NCI-H1436 (cell line): ENCODE data around the gene DAZAP1.

Experiments
- DNase-seq: peaks from one replicate; lab custom pipeline; 2025; lab: John Stamatoyannopoulos, UW

DAZAP1 gene

DNA sequence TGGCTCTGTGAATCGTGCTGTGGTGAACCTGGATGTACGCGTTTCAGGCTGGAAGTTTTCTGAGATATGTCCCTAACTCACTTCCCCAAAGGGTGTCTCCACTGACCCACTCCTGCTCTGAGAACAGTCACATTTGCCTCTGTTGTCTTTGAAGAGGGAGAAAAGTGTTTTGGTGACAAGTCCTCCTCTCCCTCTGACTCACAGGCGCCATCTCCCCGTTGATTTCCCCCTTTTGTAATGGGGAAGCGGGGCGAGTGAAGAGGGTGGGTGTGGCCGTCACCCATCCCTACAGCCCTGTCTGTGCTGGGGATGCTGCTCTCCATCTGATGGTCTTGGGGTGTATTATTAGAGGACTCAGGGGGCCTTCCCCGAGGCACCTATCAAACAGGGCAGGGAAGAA lies 52.1 kb downstream of the DAZAP1 start:
- no peak for DNase-seq

DNA sequence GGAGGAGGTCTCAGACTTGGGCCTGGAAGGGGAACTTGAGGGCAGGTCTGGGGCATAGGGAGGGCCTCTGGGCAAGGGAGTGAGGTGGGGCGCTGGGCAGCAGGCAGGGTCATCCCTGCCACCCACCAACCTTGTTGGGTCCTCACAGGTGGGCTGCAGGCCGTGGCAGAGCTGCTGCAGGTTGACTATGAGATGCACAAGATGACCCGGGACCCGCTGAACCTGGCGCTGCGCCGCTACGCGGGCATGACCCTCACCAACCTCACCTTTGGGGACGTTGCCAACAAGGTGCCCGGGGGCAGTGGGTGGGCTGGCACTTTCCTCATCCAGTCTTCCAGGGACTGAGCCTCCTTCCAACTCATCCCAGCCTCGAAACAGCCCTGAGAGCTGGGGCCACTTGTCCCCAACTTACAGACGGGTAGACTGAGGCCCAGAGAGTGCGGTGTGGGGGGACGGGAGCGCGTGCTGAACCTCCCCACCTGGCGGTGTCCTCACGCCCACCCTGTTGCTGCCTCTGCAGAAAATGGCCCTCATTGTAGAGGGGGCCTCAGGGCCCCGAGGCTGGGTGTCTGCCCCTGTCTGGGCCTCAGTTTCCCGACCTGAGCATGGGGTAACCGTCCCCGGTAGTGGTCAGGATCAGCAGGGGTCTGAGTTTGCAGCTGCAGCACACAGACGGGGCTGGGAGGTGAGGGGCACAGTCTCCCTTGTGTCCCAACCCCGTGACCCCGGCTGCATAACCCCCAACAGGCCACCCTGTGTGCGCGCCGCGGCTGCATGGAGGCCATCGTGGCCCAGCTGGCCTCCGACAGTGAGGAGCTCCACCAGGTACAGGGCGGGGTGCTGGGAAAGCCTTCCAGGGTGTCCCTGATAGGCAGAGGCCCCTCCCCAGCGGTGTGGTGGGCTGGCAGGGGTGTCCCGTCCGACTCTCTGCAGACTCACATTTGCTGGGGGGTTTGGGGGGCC lies 52.9 kb downstream of the DAZAP1 start:
- DNase-seq, result no peak

DNA sequence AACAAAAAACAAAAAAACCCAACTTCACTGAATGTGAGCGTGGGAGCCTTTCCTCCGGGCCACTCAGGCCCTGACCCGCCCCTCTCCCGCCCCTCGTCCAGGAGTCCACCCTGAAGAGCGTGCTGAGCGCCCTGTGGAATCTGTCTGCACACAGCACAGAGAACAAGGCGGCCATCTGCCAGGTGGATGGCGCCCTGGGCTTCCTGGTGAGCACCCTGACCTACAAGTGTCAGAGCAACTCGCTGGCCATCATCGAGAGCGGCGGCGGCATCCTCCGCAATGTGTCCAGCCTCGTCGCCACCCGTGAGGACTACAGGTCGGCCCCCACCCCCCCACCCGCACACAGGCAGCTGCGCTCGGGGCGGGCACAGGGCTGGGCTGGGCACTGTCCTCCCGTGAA lies 54.5 kb downstream of the DAZAP1 start:
- DNase-seq, result no peak

DNA sequence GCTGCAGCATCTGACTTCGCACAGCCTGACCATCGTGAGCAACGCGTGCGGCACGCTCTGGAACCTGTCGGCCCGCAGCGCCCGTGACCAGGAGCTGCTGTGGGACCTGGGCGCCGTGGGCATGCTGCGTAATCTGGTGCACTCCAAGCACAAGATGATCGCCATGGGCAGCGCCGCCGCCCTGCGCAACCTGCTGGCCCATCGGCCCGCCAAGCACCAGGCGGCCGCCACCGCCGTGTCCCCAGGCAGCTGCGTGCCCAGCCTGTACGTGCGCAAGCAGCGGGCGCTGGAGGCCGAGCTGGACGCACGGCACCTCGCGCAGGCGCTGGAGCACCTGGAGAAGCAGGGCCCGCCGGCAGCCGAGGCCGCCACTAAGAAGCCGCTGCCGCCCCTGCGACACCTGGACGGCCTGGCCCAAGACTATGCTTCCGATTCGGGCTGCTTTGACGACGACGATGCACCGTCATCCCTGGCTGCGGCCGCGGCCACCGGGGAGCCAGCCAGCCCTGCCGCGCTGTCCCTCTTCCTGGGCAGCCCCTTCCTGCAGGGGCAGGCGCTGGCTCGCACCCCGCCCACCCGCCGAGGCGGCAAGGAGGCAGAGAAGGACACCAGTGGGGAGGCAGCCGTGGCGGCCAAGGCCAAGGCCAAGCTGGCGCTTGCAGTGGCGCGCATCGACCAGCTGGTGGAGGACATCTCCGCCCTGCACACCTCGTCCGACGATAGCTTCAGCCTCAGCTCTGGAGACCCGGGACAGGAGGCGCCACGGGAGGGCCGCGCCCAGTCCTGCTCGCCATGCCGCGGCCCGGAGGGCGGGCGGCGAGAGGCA lies 58.0 kb downstream of the DAZAP1 start:
- no peak for DNase-seq

DNA sequence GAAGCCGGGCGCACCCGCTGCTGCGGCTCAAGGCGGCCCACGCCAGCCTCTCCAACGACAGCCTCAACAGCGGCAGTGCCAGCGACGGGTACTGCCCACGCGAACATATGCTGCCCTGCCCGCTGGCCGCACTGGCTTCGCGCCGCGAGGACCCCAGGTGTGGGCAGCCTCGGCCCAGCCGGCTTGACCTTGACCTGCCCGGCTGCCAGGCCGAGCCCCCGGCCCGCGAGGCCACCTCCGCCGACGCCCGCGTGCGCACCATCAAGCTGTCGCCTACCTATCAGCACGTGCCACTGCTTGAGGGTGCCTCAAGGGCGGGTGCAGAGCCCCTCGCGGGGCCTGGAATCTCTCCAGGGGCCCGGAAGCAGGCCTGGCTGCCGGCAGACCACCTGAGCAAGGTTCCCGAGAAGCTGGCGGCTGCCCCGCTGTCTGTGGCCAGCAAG lies 58.7 kb downstream of the DAZAP1 start:
- no peak for DNase-seq

DNA sequence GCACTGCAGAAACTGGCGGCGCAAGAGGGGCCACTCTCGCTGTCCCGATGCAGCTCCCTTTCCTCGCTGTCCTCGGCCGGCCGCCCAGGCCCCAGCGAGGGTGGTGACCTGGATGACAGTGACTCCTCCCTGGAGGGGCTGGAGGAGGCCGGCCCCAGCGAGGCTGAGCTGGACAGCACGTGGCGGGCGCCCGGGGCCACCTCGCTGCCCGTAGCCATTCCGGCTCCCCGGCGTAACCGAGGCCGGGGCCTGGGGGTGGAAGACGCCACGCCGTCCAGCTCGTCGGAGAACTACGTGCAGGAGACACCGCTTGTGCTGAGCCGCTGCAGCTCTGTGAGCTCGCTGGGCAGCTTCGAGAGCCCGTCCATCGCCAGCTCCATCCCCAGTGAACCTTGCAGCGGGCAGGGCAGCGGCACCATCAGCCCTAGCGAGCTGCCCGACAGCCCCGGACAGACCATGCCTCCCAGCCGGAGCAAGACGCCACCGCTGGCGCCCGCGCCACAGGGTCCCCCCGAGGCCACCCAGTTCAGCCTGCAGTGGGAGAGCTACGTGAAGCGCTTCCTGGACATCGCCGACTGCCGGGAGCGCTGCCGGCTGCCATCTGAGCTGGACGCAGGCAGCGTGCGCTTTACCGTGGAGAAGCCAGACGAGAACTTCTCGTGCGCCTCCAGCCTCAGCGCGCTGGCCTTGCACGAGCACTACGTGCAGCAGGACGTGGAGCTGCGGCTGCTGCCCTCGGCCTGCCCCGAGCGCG lies 59.3 kb downstream of the DAZAP1 start:
- DNase-seq, result no peak

DNA sequence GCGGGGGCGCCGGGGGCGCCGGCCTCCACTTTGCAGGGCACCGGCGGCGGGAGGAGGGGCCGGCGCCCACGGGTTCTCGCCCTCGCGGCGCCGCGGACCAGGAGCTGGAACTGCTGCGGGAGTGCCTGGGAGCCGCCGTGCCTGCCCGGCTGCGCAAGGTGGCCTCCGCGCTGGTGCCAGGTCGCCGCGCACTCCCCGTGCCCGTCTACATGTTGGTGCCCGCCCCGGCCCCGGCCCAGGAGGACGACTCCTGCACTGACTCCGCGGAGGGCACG lies 59.8 kb downstream of the DAZAP1 start:
- no peak for DNase-seq

DNA sequence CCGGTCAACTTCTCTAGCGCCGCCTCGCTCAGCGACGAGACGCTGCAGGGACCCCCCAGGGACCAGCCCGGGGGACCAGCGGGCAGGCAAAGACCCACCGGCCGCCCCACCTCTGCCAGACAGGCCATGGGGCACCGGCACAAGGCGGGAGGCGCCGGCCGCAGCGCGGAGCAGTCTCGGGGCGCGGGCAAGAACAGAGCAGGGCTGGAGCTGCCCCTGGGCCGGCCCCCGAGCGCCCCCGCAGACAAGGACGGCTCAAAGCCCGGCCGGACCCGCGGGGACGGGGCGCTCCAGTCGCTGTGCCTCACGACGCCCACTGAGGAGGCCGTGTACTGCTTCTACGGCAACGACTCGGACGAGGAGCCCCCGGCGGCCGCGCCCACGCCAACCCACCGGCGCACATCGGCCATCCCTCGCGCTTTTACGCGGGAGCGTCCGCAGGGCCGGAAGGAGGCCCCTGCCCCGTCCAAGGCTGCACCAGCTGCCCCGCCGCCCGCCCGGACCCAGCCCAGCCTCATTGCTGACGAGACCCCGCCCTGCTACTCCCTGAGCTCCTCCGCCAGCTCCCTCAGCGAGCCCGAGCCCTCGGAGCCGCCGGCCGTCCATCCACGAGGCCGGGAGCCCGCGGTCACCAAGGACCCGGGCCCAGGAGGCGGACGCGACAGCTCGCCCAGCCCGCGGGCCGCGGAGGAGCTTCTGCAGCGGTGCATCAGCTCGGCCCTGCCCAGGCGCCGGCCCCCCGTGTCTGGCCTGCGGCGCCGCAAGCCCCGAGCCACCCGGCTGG lies 60.3 kb downstream of the DAZAP1 start:
- DNase-seq, result no peak

DNA sequence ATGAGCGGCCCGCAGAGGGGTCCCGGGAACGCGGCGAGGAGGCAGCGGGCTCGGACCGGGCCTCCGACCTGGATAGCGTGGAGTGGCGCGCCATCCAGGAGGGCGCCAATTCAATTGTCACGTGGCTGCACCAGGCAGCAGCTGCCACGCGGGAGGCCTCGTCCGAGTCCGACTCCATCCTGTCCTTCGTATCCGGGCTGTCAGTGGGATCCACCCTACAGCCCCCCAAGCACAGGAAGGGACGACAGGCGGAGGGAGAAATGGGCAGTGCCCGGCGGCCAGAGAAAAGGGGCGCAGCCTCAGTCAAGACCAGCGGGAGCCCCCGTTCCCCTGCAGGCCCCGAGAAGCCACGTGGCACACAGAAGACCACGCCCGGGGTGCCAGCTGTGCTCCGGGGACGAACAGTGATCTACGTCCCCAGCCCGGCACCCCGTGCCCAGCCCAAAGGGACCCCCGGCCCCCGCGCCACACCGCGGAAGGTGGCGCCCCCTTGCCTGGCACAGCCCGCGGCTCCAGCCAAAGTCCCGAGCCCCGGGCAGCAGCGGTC lies 61.0 kb downstream of the DAZAP1 start:
- DNase-seq, result no peak

DNA sequence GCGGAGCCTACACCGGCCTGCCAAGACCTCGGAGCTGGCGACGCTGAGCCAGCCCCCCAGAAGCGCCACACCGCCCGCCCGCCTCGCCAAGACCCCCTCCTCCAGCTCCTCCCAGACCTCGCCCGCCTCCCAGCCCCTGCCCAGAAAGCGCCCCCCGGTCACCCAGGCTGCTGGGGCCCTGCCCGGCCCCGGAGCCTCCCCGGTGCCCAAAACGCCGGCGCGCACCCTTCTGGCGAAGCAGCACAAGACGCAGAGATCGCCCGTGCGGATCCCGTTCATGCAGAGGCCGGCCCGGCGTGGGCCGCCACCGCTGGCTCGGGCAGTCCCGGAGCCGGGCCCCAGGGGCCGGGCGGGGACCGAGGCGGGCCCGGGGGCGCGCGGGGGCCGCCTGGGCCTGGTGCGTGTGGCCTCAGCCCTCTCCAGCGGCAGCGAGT lies 61.5 kb downstream of the DAZAP1 start:
- no peak for DNase-seq

DNA sequence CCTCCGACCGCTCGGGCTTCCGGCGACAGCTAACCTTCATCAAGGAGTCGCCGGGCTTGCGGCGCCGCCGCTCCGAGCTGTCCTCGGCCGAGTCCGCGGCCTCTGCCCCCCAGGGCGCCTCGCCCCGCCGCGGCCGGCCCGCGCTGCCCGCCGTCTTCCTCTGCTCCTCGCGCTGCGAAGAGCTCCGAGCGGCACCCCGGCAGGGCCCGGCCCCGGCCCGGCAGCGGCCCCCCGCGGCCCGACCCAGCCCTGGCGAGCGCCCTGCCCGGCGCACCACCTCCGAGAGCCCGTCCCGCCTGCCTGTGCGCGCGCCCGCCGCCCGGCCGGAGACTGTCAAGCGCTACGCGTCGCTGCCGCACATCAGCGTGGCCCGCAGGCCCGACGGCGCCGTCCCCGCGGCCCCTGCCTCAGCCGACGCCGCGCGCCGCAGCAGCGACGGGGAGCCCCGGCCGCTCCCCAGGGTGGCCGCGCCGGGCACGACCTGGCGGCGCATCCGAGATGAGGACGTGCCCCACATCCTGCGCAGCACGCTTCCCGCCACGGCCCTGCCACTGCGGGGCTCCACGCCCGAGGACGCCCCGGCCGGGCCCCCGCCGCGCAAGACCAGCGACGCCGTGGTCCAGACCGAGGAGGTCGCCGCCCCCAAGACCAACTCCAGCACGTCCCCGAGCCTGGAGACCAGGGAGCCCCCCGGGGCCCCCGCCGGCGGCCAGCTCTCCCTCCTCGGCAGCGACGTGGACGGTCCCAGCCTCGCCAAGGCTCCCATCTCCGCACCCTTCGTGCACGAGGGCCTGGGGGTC lies 62.1 kb downstream of the DAZAP1 start:
- DNase-seq, result no peak

DNA sequence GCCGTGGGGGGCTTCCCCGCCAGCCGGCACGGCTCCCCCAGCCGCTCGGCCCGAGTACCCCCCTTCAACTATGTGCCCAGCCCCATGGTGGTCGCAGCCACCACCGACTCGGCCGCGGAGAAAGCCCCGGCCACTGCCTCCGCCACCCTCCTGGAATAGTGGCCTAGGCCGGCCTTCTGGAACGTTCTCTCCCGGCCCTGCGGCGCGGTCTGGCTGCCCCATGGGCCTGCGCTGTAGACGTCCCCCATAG lies 62.6 kb downstream of the DAZAP1 start:
- DNase-seq, result no peak

DNA sequence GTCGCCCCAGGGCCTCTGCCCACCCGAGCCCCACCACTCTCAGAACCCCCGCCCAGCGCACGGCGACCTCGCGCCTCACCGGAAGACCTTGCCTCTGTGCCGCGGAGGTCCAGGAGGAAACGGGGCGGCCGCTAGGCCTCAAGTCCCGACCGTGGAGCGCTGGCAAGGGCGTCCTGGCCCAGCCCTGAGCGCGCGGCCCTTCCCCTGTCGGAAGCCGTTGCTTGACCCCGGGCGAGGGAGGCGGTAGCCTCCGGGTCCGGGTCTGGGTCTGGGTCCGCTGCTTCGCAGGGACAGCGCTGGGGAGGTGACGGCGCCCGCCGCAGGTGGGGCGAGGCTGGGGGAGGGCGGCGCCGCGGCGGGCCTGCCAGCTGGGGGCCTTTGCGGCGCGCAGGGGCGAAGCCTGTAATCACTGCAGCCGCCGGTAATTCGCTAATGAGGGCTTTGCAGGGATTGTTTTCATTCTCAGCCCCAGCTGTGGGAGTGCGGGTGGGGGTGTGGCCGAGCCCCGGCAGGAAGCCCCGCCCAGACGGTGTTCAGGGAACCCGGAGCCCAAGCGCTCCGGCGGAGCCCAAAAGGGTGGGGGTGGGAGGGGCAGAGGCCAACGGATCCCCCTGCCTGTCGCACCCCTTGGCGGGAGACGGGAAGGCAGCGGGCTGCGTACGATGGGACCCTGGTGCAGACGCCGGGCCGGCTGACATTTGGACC lies 63.1 kb downstream of the DAZAP1 start:
- peak; percentile 80 for DNase-seq

DNA sequence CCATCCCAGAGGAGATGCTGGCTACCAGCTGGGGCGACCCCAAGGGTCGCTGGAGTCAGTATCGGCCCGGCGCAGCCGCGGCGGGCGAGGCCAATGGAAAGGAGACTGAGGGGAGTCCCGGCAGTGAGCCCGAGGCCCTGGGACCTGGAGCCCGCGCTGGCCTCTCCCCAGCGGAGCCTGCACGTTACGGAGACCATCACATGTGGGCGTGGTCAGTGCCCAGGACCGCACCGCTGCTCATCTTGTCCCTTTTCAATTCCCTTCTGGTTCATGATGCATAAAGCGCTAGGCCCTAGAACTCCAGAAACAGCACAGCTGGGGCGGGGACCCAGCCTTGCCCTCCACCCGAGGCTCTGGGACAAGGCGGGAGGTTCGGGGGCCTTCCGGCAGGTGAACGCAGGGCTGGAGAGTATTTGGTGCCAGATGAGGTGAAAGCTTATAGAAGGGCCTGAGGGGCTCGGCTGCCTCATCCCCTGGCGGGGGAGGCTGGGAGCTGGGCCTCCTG lies 63.7 kb downstream of the DAZAP1 start:
- no peak for DNase-seq

DNA sequence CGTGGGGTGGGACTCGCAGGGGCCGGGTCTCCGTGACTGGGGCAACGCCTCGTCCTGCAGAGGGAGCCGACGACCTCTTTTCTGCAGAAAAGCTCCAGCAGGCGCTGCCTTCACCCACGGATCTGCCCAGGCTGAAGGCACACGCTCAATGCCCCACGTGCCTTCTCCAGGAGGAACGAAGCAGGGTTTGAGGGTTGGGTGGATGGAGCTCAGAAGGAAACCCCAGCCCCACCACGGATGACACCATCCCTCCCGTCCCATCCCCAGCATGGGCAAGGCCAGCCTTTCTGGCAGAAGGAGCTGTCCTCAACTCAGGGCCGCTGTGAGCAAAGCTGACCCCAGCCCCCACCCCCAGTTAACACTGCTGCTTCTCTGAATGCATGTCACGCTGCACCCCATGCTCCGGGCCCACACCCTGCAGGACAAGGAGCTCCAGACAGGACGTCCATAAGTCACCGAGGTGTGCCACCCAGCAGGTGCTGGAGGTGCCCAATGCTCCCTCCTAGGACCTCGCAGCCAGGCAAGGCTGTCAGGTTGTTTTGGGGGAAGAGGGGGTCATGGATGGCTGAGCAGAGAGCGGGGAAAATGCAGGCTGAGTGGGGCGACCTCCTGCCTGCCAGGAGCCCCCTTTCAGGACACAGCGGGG lies 64.3 kb downstream of the DAZAP1 start:
- no peak for DNase-seq

DNA sequence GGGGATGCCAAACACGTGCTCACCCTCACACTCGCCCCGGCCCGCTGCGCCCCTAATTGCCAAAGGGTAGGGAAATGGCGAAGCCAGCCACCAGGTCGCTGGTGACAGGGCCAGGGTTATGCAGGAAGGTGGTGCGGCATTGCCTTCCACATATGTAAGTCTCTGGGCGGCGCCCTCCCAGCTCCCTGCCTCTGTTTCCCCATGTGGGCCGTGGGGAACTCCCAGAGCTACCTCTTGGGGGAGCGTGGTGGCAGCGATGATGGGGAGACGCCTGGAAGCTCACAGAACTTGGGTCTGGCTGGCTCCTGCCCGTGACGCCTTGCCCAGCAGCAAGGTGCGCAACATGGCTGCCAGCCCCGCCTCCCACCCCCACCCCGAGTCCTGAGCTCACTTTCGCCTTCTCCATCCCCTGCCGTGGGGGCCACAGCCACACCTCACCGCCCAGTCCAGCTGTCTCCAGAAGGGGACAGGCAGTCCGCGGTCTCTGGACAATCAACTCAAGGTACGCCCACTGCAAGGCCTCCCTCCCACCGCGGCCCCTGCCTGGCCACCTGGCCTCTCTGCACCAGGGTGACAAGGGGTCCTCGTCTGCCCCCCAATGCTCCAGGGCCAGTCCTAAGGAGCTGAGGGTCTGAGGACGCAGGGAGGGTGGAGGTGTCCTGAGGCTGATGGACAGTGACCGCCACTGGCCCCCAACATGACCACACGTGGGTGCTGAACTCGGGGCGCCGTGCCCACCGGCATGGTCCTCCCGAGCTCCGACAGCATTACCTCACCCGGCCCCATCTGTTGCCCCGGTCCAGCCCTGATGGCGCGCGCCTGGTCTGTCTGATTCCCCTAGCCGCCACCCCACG lies 65.1 kb downstream of the DAZAP1 start:
- DNase-seq, result no peak

DNA sequence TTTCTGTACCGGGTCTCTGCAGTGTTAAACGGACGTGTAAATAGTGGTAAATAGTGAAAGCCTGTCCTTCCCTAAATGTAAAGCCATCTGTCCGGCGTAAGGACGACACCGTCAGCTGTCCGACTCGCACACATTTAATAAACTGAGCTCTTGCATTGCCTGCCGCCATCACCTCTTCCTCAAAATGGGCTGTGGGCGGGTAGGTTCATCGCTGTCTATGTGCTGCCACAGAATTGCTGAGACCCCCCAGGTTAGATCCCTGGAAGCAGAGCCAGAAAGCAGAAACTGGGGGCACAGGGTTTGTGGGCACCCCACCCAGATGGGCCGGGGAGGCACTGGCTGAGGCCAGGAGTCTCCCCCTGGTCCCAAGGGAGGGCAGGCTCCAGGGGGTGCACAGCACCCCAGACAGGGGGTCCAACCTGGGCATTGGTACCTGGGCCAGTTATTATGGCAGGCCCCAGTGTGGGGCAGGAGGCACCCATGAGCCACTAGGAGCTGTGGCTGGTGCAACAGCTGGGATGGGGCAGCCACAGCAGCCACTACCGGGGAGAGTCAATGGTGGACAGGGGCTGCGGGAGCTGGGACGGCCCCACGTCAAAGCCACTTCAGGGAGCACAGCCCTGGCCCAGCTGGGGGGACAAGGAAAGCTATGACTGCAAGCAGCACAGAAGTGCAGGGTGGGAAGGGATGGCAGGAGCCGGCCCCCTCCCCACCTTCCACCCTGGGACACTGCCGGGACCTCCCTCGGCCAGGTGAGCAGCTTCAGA lies 65.9 kb downstream of the DAZAP1 start:
- no peak for DNase-seq
